ENCODE measurements around the gene FCN2. TPM values are rescaled to one million over a fixed set of nuclear protein-coding genes. Genes with fewer than 3 reads are reported as not detected.

The FCN2 gene
- total and polyA plus RNA-seq, 2 of the 4 experiments (the other 2 are of a cell fraction) = not detected

DNA sequence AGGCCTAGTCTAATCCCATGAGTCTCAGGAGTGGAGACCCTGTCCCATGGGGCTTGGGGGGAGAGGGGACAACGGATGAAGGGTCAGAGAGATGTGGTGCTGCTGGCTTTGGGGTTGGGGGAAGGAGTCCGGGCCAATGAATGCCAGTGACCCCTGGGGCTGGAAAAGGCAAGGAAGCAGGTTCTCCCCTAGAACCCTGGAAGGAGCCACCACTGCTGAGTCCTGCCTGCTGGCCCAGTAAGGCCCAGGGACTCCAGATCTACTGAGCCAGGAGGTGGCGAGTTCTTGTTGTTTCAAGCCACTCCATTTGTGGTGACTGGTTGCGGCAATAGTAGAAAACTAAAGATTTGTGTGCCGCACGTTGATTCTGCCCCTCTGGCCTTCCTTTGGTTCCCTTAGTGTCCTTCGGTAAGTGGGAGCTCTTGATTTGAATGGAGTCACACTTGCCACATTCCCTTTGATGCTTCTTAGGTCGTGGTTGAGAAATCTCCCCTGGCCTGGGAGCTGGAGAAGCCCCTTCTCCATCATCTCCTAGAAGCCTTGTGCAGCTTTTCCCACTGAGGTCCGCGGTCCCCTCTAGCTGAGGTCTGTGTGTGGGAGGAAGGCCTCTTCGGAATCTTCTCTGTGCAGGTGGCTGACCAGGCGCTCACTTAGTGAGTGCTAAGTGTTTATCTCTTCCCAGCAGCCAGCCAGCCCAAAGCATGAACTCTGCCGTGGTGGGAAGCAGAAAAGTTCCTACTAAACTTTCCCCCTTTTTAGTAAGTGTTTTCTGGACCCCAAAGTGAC is 28.1 kb downstream of the FCN2 start:
- H3K56ac ChIP-seq (ENCODE audit: extremely low read depth, insufficient read depth, low read length) = no peak overlapping the region
- CTCF ChIA-PET = no interaction called here
- H3K23ac ChIP-seq (ENCODE audit: low read depth, low read length) = no peak overlapping the region
- no peaks in the 10 kb centered on the region; the same call in 1 of the 2 replicates for H3K9me1 ChIP-seq (ENCODE audit: insufficient read depth, low read length)
- no peaks in the 10 kb centered on the region for H3K4me1 ChIP-seq (ENCODE audit: control insufficient read depth, insufficient read depth, low read length)
- no peak for TF ChIP-seq POLR2A (IDR thresholded peaks at IDR 0.05; ENCODE audit: low read depth, low read length)
- no peak for TF ChIP-seq SMC3 (IDR thresholded peaks at IDR 0.05; ENCODE audit: low read depth, low read length)
- no peak for TF ChIP-seq RCOR1 (IDR thresholded peaks at IDR 0.05; ENCODE audit: insufficient replicate concordance, low read length)
- no peak for TF ChIP-seq BHLHE40 (IDR thresholded peaks at IDR 0.05; ENCODE audit: low read depth, low read length)
- no peak overlapping the region for H4K8ac ChIP-seq (ENCODE audit: low read depth in 2 of 2, low read length in 2 of 2)
- intact Hi-C loops (cut with micrococcal nuclease) (no loop called here), in situ Hi-C loops (cut with MboI; ENCODE audit: low sequenced_read_pairs) (no loop called here), dilution Hi-C loops (cut with HindIII; ENCODE audit: low sequenced_read_pairs, unreplicated experiment) (no loop called here)
- H3K14ac ChIP-seq (replicated peaks; ENCODE audit: low read depth, low read length) = no peak overlapping the region
- WGBS, 2 experiments (ENCODE audit: extremely low coverage in 2 of 2, insufficient read length in 1 of 2) = no CpG with 5 or more reads among the region's 13 CpGs
- no peak overlapping the region for H3K4me3 ChIP-seq (ENCODE audit: insufficient read depth, low read depth, low read length)
- H3K9me3 ChIP-seq (ENCODE audit: control insufficient read depth, insufficient read depth, low read length) = no peaks in the 10 kb centered on the region
- BruUV-seq (replicated peaks) = no TSS peak
- no peak overlapping the region for H2BK120ac ChIP-seq (ENCODE audit: low read depth, low read length)
- no peak overlapping the region for H2BK15ac ChIP-seq (ENCODE audit: low read depth, low read length)
- H4K20me1 ChIP-seq (ENCODE audit: insufficient read depth, low read length) = no peaks in the 10 kb centered on the region
- H3K4ac ChIP-seq (ENCODE audit: low read depth, low read length) = no peak overlapping the region
- no peak overlapping the region for H3K9ac ChIP-seq (ENCODE audit: low read depth, low read length)
- H4K91ac ChIP-seq (ENCODE audit: insufficient read depth, low read depth, low read length) = no peak overlapping the region
- no peak overlapping the region for H3K4me2 ChIP-seq (ENCODE audit: low read depth, low read length)
- H2AFZ ChIP-seq (replicated peaks; ENCODE audit: low read length, poor library complexity) = no peak overlapping the region
- H3K27me3 ChIP-seq (ENCODE audit: control insufficient read depth, insufficient read depth, low read length) = peaks cover 41% of the 10 kb centered on the region
- H2BK5ac ChIP-seq (ENCODE audit: low read depth, low read length, poor library complexity, severe bottlenecking) = no peak overlapping the region
- ATAC-seq (ENCODE audit: low read depth) (no peak), DNase-seq (no peak)
- H3K36me3 ChIP-seq (ENCODE audit: control insufficient read depth, insufficient read depth, low read length) = no peaks in the 10 kb centered on the region
- no peaks in the 10 kb centered on the region for H3K79me1 ChIP-seq (ENCODE audit: low read depth in 1 of 2, low read length in 2 of 2)
- H2AK9ac ChIP-seq (replicated peaks; ENCODE audit: low read depth, low read length, poor library complexity) = no peak overlapping the region
- no peak overlapping the region for H2BK20ac ChIP-seq (ENCODE audit: low read depth, low read length)
- POLR2A ChIA-PET (ENCODE audit: unreplicated experiment) = no interaction called here
- no peak overlapping the region for H4K5ac ChIP-seq (ENCODE audit: low read depth, low read length)
- no peak overlapping the region for H3K18ac ChIP-seq (ENCODE audit: low read depth, low read length)
- H3K27ac ChIP-seq (ENCODE audit: insufficient read depth, low read length) = no peak overlapping the region
- H2AK5ac ChIP-seq (ENCODE audit: low read depth, low read length) = no peak overlapping the region

Measured in IMR-90 (cell line).